Dermis microvascular lymphatic vessel endothelial cell (primary cell): ENCODE measurements around the gene KRT23. TPM values are rescaled to one million over a fixed set of nuclear protein-coding genes. Genes with fewer than 3 reads are reported as not detected.

Source experiments
- DNase-seq, 2 donors: peaks; one replicate each; pipeline versions ENCODE4 v3.0.0 to v3.0.0-alpha.2; 2010; ENCODE audit warnings: low read depth in 2 of 2
- total RNA-seq: library from RNA; depleted of rRNA; stranded (reverse); fragments of >200 nt; gene quantifications from 2 replicates; pipeline ENCODE4 v1.2.1, GENCODE V29; 2014

The KRT23 gene
- total RNA-seq, 1 donor from 2014 or later, result not detected

DNA sequence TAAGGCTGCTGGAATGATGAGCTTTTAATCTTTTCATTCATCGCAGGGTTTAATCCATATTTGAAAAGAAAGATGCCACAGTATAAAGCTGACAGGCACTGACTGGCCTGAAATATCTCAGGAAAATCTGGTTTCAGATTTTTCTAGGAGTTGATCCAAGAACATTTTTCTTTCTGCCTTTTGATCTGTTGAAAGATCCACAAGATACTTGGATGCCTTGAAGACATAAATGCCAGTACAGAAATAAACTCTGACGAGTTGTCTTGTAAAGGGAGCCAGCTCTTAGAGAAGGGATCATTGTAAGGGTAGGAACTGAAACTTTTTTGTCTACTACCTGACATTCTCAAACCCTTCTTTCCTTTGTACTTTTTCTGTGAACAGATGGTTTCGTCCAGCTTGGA, 27.0 kb downstream of the KRT23 start:
- DNase-seq, result no peak

GRCh38 chr17:40909755-40910154, 27.7 kb downstream of the KRT23 start:
- no peak for DNase-seq

- DNase-seq, result peak; percentile 66 to 92
Measured at GRCh38 chr17:40909351-40909750, 28.1 kb downstream of the KRT23 start.

- DNase-seq, result no peak
Measured at GRCh38 chr17:40906613-40907012, 30.8 kb downstream of the KRT23 start.

GRCh38 chr17:40905370-40905769, 32.1 kb downstream of the KRT23 start:
- DNase-seq, result no peak

DNA sequence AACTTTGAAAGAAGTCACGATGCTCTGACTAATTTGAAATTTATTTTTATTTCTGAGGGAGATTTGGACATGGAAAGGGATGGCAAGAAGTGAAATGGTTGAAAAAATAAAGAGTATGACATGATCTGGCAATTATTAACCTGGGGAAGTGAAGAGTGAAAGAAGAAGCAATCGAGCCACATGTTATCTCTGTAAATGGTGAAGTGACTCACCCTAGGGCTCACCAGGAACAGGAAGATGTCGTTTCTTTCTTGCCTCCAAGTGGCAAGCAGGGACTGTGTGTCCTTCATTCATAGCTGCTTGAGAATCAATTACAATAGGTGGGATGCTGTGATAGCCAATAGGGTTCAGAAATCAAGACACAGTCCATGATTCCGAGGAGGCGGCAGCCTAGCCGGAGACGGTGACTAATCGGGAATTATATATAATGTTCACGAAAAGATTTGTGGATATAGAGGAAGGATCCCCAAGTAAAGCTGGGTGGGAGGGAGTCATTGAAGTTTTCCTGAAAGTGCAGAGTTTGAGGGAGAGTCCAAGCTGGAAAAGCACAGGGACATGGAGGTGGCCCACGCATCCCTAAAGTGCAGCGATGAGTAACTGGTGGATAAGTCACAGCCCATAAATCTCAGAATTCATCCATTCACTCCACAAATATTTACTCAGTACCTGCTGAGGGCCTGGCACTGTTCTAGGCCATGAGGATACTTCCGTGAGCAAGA, 34.2 kb downstream of the KRT23 start:
- DNase-seq, result no peak

- no peak for DNase-seq
Measured at GRCh38 chr17:40902498-40902897, 34.9 kb downstream of the KRT23 start.

DNA sequence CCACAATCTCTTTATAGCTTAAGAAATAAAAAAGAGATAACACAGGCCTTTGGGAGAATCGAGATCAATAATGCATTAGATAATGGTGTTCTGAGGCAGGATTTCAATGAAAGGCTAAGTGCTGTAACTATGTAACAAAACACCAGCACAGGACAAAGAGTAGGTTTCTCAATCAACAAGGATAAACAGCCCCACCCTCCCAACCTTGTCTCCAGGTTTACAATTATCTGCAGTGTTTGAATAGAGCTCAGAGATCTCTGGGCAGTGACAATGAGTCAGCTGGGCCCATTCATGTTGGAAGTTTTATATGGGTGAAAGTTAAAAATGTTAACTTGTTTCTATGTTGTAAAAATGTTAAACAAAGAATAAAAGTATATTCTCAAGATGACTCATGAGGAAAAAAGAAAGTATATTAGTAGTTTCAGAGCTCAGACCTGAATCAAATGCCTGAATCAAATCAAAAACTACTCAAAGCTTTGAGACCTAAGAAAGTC, 35.4 kb downstream of the KRT23 start:
- DNase-seq, result no peak

- DNase-seq, result no peak
Measured at GRCh38 chr17:40900809-40901356, 36.6 kb downstream of the KRT23 start.

DNA sequence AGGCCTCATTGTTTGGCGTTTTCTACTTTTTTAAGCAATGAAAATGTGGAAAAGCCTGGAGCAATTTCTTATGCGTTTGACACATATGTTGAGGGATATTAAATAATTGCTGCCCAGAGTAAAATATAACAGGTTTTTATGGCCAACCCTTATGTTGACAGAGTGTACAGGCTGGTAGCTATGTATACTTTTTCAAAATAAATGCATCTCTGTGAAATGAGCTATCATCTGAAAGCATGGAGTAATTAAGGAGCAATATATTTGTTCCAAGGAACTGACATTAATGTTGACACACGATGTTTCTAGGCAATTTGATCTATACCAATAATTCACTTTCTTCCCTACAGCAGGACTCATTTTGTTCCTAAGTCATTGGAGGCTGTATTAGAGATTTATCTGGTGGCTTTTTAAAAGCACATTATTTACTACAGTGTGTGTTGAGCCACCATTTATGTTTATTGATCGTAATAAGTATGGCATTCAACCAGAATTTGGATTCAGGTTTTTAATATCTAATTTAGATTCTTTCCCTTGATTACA, 40.5 kb downstream of the KRT23 start:
- DNase-seq, result no peak

- DNase-seq, result no peak
Measured at GRCh38 chr17:40895106-40895730, 42.2 kb downstream of the KRT23 start.

- DNase-seq, result no peak
Measured at GRCh38 chr17:40888196-40888720, 49.2 kb downstream of the KRT23 start.

DNA sequence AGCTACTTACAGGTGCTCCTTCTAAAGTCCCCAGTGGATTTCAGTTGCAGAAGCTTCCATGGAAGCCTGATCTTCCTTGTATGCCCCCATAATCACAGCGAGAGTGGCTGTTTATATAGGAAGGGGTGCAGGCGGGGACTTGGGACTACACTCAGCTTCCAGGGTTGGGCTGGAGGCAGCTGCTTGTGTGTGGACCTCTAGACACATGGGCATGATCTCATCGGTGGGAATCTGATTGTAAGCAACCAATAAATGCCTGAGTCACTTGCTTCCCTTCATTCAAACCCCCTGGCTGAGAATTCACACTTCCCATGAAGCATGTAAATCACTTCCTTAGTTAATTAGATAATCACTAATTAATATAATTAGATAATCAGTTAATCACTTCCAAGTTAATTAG, 51.4 kb downstream of the KRT23 start:
- no peak for DNase-seq

GRCh38 chr17:40884708-40885512, 52.5 kb downstream of the KRT23 start, which contains the start of gene KRT20:
Gene KRT20 (minus strand): TSS chr17:40885242. CDS start chr17:40885185, 57 bp downstream.
- no peak for DNase-seq

GRCh38 chr17:40883626-40884334, 53.7 kb downstream of the KRT23 start:
- DNase-seq, result no peak

DNA sequence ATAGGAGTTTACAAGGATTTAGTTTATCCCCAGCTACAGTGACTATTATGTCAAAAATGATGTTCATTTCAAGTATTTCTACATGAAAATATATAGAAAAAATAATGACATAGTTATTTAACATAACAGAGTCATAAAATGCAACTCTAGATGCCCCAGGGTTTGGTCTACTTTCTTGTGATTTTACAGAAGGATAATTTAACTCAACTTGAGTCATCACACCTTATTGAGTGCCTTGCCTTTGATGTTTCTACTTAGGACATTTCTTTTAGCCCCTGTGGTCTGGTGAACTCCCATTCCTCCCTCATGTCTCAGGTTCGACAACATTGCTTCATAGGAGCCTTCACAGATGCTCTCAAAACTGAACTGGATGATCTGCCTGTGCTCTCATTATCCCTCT, 54.4 kb downstream of the KRT23 start:
- DNase-seq, result no peak

DNA sequence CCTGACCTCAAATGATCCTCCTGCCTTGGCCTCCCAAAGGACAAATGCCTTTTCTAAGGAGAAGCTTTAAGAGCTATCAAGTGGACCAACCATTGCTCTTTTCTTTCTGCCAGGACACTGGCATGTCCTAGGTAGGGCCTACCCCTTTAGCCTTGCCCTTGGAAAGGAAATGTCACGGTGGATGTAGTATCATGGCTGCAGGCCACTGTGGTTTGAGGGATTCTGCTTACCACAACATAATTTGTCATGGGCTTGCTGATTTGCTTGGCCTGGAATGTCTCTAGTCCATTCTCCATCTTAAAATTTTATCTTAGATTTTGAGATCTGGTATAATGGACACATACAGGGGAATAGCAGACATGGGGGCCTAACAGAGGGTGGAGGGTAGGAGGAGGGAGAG, 58.4 kb downstream of the KRT23 start:
- no peak for DNase-seq

GRCh38 chr17:40878044-40878443, 59.4 kb downstream of the KRT23 start:
- DNase-seq, result no peak

- DNase-seq, result no peak
Measured at GRCh38 chr17:40873801-40874200, 63.6 kb downstream of the KRT23 start.

DNA sequence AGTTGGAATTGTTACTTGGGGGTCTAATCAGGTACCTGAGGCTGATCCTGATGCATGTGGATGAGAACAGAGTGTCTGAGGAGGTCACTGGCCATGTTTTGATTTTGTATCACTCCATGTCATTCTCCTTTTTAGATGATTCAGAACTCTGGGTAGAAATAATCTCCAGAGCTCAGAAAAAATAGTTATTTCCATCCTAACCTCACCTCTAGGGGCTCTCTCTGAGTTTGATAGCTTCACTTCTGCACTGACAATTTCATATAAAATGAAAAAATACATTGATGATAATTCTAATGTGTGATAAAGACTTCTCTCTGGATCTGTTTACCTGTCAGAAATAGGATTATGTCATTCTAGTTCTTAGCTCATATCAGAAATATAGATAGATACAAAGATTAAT, 64.2 kb downstream of the KRT23 start:
- DNase-seq, result no peak
